ENCODE measurements around the gene UROD.

DNA sequence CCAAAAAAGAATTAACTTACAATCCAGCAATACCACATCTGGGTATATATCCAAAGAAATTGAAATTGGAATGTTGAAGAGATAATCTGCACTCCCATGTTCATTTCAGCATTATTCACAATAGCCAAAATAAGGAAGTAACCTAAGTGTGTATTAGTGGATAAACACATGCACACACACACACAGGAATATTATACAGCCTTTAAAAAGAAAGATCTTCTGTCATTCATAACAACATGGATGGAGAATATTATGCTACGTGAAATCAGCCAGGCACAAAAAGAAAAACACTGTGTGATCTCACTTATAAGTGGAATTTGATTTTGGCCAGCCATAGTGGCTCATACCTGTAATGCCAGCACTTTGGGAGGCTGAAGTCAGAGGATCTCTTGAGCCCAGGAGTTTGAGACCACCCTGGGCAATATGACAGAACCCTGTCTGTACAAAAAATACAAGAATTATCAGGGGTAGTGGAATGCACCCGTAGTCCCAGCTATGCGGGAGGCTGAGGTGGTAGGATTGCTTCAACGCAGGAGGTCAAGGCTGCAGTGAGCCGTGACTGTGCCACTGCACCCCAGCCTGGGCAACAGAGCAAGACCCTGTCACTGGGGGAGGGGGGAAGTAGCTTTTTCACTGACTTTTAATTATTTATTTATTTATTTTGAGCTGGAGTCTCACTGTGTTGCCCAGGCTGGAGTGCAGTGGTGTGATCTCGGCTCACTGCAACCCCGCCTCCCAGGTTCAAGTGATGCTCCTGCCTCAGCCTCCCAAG, 16.4 kb upstream of the UROD start:
- TF ChIP-seq, protein P1, sequence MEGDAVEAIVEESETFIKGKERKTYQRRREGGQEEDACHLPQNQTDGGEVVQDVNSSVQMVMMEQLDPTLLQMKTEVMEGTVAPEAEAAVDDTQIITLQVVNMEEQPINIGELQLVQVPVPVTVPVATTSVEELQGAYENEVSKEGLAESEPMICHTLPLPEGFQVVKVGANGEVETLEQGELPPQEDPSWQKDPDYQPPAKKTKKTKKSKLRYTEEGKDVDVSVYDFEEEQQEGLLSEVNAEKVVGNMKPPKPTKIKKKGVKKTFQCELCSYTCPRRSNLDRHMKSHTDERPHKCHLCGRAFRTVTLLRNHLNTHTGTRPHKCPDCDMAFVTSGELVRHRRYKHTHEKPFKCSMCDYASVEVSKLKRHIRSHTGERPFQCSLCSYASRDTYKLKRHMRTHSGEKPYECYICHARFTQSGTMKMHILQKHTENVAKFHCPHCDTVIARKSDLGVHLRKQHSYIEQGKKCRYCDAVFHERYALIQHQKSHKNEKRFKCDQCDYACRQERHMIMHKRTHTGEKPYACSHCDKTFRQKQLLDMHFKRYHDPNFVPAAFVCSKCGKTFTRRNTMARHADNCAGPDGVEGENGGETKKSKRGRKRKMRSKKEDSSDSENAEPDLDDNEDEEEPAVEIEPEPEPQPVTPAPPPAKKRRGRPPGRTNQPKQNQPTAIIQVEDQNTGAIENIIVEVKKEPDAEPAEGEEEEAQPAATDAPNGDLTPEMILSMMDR (IDR thresholded peaks at IDR 0.05) = no peak
- TF ChIP-seq POLR2A (IDR thresholded peaks at IDR 0.05) (no peak), POLR2AphosphoS5 (IDR thresholded peaks at IDR 0.05) (no peak)

All from stomach (tissue), 4 donors.